ENCODE data around the gene CD300C.
"Not testable (repeated sequence)": the region's sequence is repeated elsewhere in the genome, so short reads cannot be mapped to it uniquely, and the experiment has no call there.

Gene CD300C

GRCh38 chr17:74531231-74531761 is 14.6 kb downstream of the CD300C start, which contains the start of gene CD300LB:
CD300LB (minus strand) TSS chr17:74531475; CDS start chr17:74531350, 125 bp downstream.
- no peak for DNase-seq (ENCODE audit: low spot score)

- no peak for DNase-seq (ENCODE audit: low spot score)
These were observed 15.1 kb downstream of the CD300C start for GRCh38 chr17:74530831-74531150.

GRCh38 chr17:74529243-74529642 is 16.7 kb downstream of the CD300C start:
- DNase-seq (ENCODE audit: low spot score): no peak

- no peak for DNase-seq (ENCODE audit: low spot score)
These were observed 17.3 kb downstream of the CD300C start for GRCh38 chr17:74528491-74529199.

GRCh38 chr17:74527756-74528155 is 18.2 kb downstream of the CD300C start:
- DNase-seq (ENCODE audit: low spot score): no peak

GRCh38 chr17:74527081-74527480 is 18.8 kb downstream of the CD300C start:
- DNase-seq (ENCODE audit: low spot score): no peak

GRCh38 chr17:74526681-74527080 is 19.2 kb downstream of the CD300C start:
- DNase-seq (ENCODE audit: low spot score): no peak

GRCh38 chr17:74525781-74526288 is 20.1 kb downstream of the CD300C start:
- no peak for DNase-seq (ENCODE audit: low spot score)

- DNase-seq (ENCODE audit: low spot score): no peak
These were observed 20.5 kb downstream of the CD300C start for GRCh38 chr17:74525465-74525725.

GRCh38 chr17:74524653-74525464 is 21.1 kb downstream of the CD300C start:
- DNase-seq (ENCODE audit: low spot score): no peak

GRCh38 chr17:74523308-74523707 is 22.6 kb downstream of the CD300C start:
- no peak for DNase-seq (ENCODE audit: low spot score)

- DNase-seq (ENCODE audit: low spot score): no peak
These were observed 23.4 kb downstream of the CD300C start for GRCh38 chr17:74522381-74523105.

GRCh38 chr17:74521701-74522201 is 24.2 kb downstream of the CD300C start:
- DNase-seq (ENCODE audit: low spot score): no peak

- peak; percentile 23 for DNase-seq (ENCODE audit: low spot score)
These were observed 25.0 kb downstream of the CD300C start for GRCh38 chr17:74520790-74521480.

GRCh38 chr17:74520016-74520434 is 25.9 kb downstream of the CD300C start:
- no peak for DNase-seq (ENCODE audit: low spot score)

- not testable (repeated sequence) for DNase-seq (ENCODE audit: low spot score)
These were observed 27.4 kb downstream of the CD300C start for GRCh38 chr17:74518413-74518981.

- no peak for DNase-seq (ENCODE audit: low spot score)
These were observed 29.2 kb downstream of the CD300C start for GRCh38 chr17:74516561-74517328.

- DNase-seq (ENCODE audit: low spot score): no peak
These were observed 30.0 kb downstream of the CD300C start for GRCh38 chr17:74515941-74516340.

GRCh38 chr17:74514632-74515334 is 31.1 kb downstream of the CD300C start:
- no peak for DNase-seq (ENCODE audit: low spot score)
